Stimulated activated CD4-positive, alpha-beta T cell treated with anti-CD3 and anti-CD28 coated beads, Interleukin-12 subunit alpha, Interleukin-12 subunit beta, amount 100 ng/mL, for 48 hours (primary cell): Measurements from ENCODE around the gene HDGFL2.
"Not testable (repeated sequence)": the region's sequence is repeated elsewhere in the genome, so short reads cannot be mapped to it uniquely, and the experiment has no call there.

Source experiments
- DNase-seq, 3 donors: peaks; one replicate each; pipeline ENCODE4 v3.0.0-alpha.2; 2020; ENCODE audit warnings: low read depth in 2 of 3, low spot score in 1 of 3

The HDGFL2 gene

DNA sequence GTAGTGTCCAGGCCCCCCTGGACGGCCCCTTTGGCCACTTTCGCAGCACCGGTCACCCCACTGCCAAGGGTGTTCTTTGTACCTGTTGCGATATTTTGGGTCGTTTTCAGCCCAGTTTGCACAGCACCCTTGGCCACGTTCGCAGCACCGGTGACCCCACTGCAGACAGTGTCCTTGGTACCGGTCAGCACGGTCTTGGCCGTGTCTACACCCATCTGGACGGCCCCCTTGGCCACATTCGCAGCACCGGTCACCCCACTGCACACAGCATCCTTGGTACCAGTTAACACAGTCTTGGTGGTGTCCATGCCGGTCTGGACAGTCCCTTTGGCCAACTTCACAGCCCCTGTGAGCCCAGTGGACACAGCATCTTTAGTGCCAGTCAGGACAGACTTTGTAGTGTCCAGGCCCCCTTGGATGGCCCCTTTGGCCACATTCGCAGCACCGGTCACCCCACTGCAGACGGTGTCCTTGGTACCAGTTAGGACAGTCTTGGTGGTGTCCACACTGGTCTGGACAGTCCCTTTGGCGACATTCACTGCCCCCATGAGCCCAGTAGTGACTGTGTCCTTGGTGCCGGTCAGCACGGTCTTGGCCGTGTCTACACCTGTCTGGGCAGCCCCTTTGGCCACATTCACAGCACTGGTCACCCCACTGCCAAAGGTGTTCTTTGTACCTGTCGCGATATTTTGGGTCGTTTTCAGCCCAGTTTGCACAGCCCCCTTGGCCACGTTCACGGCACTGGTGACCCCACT is 39.4 kb downstream of the HDGFL2 start:
- no peak for DNase-seq

- no peak for DNase-seq
Measured at GRCh38 chr19:4512070-4512469, 40.0 kb downstream of the HDGFL2 start.

GRCh38 chr19:4513248-4513647 is 41.2 kb downstream of the HDGFL2 start:
- DNase-seq, result no peak

GRCh38 chr19:4515732-4516131 is 43.6 kb downstream of the HDGFL2 start:
- DNase-seq, result no peak

DNA sequence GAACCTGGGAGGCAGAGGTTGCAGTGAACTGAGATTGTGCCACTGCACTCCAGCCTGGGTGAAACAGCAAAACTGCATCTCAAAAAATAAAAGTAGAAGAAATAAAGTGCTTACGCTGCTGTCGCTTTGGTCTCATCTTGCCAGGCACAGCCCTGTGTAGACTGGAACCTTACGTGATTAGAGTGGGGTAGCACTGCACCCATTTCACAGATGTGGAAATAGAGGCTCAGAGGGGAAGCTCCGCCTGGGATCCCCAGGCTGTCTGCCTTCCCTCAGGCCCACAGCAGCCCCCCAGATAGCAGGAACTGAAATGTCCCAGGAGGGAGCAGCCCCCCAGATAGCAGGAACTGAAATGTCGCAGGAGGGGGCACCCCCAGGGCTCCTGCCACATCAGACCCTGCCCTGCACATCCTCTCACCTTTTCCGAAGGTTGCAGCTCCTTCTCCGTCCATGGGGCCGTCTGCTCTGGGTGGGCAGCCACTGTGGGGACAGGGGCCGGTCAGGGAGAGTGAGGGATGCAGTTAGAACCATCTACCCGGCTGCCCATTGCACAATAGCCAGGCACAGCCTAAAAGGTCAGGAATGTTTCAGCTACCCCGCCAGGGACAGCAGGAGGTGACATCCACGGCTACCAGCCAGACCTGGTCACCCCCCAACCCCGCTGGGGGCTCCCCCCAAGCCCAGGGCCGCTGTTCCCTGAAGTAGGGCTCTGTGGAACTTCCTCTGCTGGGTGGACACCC is 44.3 kb downstream of the HDGFL2 start:
- no peak for DNase-seq

DNA sequence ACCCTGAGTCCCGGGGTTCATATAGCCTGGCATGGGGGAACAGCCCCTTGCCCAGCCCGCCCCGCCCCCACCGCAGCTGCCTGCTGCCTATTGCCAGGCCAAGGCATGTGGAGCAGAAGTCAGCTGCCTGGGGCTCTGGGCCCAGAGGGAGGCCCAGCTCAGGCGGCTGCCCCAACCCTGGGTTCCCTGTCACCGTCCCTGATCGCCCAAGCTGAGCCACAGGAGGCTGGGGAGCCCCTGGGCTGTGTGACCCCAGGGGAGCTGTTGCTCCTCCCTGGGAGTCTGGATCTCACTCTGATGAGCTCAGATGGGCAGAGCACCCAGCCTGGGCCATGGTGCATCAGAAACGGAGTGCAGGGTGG is 44.8 kb downstream of the HDGFL2 start:
- no peak for DNase-seq

DNA sequence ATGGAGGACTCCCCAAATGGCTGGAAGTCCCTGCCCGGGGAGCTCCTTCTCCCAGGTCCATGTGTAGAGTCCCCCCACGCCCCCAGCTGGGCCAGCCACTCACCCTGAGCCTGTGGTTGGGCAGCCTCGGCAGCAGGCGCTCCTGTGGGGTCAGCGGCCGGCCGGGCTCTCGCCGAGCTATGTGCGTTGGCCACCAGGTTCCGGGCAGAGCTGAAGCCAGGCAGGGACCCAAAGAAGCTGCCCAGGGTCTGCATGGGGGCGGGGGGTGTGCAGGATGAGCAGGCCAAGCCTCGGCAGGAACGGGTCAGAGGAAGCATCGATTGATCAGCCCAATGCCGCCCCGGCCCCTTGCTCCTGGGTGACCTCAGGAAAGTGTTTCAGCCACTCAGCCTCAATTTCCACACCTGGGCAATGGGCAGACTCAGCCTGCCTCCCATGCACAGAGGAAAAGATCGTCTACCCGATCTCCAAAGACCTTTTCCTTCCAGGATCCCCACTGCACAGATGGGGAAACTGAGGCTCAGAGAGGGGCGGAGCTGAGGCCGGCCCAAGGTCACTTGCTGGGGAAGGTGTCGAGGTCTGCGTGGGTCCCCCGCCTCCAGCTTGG is 45.5 kb downstream of the HDGFL2 start:
- no peak for DNase-seq

- no peak for DNase-seq
Measured at GRCh38 chr19:4518345-4519171, 46.5 kb downstream of the HDGFL2 start, which contains the start of gene PLIN4. TSS of gene PLIN4 (minus strand) at chr19:4518486. CDS start at chr19:4518272, 214 bp downstream.

GRCh38 chr19:4519172-4519496 is 47.0 kb downstream of the HDGFL2 start:
- DNase-seq, result no peak

- no peak for DNase-seq
Measured at GRCh38 chr19:4519521-4520277, 47.6 kb downstream of the HDGFL2 start.

GRCh38 chr19:4521170-4521887 is 49.2 kb downstream of the HDGFL2 start:
- DNase-seq, result no peak

DNA sequence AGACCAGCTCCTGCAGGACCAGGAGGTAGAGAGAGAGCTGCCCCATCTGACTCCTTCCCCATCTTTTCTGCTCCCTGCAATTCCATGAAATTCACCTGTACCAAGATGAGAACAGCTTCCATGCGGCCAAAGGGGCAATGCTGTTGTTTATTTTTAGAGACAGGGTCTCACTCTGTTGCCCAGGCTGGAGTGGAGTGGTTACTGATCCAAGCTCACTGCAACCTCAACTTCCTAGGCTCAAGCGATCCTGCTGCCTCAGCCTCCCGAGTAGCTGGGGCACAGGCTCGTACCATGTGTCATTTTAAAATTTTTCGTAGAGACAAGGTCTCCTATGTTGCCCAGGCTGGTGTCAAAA is 49.8 kb downstream of the HDGFL2 start:
- DNase-seq, result no peak

DNA sequence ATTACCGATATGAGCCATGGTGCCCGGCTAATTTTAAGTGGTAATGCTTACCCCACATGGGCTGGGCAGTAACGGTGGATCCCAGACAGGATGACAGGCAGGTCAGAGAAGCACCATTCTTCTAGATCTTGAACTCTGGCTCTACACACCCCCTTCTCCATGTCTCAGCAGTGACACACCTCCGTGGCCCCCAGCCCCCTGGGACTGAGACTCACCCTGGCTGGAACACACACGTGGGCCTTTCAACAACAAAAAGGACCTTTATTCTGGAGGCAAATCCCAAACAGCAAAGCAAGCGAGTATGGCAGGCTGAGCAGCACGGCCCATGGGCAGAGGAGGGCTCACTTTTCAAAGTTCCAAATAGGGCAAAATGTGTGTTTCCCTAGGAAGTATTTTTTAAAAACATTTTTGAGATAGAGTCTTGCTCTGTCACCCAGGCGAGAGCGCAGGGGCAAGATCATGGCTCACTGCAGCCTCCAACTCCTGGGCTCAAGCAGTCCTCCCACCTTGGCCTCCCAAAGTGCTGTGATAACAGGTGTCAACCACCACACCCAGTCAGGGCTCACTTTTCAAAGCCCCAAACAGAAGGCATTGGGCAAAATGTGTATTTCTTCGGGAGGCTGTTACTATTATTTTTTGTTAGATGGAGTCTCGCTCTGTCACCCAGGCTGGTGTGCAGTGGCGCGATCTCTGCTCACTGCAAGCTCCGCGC is 50.4 kb downstream of the HDGFL2 start:
- DNase-seq, result no peak

- DNase-seq, result peak in 1 of 3 donors; percentile 29
Measured at GRCh38 chr19:4523306-4524110, 51.4 kb downstream of the HDGFL2 start.

DNA sequence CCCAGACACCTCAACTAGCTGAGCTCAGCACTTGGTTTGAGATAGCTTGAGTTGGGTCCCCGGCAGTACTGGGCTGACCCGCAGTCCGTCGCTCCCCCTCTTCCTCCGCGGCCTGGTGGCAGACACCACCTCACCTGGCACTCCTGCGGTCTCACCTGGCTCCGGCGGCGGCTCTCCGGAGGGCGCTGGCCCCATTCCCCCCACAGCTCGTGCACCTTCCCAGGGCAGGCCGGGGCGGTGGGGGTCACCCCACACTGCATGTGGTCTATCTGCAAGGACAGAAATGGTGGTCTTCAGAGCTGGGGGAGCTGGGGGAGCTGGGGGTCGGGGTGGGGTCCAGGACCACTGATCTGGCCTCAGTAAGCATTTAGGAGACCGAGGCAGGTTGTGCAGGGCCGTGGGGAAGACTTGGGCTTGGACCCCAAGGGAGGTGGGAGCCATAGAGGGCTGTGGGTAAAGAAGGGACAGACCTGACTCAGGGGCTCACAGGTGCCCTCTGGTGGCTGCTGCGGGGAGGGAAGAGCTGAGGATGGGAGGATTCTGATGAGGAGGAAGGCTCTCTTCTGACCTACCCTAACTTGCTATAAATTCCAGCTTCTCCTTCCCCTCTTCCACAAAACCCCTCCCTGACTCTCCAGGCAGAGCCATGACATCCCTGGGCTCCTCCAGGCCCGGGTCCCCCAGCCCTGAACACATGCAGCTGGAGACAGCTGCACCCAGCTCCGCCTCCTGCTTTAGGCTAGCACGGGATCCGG is 52.9 kb downstream of the HDGFL2 start:
- DNase-seq, result peak; percentile 45 to 70 (median 66)

DNA sequence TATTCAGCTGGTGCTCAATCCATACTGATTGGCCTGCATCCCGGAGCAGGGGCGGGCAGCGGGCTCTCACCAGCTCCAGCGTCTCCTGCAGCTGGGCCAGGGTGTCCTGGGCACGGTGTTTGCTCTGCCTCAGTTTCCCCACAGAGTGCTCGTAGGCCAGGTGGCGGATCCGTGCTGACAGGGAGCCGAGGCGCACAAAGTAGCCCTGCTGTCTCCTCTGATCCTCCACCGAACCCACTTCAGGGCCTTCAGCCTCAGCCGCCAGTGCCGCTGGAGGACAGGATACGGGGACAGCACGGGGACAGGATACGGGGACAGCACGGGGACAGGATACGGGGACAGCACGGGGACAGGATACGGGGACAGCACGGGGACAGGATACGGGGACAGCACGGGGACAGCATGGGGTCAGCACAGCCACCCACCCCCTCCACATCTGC is 53.5 kb downstream of the HDGFL2 start:
- DNase-seq, result no peak

GRCh38 chr19:4527377-4527776 is 55.3 kb downstream of the HDGFL2 start:
- DNase-seq, result not testable (repeated sequence)

DNA sequence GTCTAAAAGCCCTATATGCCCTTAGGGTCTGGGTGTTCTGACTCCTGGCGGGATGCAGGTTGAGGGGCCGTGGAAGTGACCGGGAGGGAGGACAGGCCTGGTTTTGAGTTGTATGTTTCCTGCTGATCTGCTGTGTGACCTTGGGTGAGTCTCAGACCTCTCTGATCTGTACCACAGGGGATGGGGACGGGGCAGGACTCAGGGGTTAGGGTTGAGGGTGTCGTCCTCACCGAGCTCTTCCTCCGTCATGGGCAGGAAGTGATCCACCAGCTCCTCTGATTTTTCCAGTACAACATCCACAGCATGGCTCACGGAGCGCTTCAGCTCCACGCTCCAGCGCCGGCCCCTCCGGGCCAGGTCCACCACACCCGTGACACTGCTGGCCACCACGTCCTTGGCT is 56.7 kb downstream of the HDGFL2 start:
- no peak for DNase-seq
